ENCODE data around the gene RARG.
"Not testable (repeated sequence)": the region's sequence is repeated elsewhere in the genome, so short reads cannot be mapped to it uniquely, and the experiment has no call there.

RARG gene

GRCh38 chr12:53208435-53208834, 23.6 kb downstream of the RARG start:
- DNase-seq: no peak

DNA sequence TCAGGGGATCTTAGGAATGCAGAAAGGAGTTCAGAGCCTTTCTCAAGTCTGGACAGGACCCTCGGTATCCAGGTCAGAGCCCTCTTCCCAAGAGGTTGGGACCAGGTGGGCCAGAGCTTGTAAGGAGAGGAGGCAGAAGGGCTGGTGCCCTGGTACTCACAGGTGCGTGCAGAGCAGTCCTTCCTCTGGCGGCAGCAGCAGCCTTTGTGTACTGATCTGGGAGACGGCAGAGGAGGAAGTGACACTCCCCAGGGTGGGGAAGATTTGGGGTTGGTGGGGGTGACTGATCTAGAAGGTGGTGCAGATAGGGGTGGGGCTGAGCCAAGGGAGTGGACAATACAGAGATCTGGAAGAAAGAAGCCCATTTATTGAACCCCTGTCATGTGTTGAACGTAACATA, 25.0 kb downstream of the RARG start, which contains the start of gene ITGB7:
ITGB7 (minus strand) TSS at position 210 of the 400 bp plus-strand sequence. CDS start 6,808 bp downstream, outside the sequence.
- DNase-seq: peak; percentile 80

DNA sequence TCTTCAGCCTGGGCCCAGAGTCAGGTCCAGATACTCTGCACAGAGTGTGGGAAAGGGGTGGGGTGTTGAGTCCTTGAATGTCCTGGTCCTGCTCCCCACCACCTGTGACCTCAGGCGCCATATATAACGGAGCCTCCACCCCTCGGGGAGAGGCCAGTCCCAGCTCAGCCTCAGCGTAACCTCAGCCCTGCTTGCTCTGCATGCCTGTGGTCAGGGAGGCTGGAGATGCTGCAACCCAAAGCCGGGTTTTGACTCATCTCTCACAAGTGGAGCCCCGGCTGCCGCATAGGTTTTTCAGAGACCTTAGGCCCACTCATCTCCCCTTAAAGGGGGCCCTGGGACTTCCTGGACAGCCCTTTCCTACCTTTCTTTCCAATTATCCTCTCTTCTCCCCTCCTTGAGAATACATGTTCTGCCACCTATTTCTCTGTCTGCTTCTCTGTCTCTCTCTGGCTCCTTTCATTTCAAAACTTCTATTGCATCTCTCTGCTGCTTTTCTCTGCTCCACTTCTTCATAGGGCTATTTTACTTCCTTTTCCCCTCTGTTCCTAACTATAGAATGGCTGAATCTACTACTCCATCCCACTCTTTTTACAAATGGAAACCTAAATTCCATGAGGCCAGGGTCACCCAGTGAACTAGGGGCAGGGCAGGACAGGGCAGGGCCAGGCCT, 26.1 kb downstream of the RARG start:
- DNase-seq: peak; percentile 68

- no peak for DNase-seq
These were observed 27.7 kb downstream of the RARG start for GRCh38 chr12:53204351-53204750.

DNA sequence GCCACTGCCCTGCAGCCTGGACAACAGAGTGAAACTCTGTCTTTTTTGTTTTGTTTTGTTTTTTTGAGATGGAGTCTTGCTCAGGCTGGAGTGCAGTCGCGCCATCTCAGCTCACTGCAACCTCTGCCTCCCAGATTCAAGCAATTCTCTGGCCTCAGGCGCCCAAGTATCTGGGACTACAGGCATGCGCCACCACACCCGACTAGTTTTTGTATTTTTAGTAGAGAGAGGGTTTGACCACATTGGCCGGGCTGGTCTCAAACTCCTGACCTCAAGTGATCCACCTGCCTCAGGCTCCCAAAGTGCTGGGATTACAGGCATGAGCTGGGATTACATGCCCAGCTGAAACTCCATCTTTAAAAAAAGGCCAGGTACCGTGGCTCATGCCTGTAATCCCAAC, 29.7 kb downstream of the RARG start:
- not testable (repeated sequence) for DNase-seq

DNA sequence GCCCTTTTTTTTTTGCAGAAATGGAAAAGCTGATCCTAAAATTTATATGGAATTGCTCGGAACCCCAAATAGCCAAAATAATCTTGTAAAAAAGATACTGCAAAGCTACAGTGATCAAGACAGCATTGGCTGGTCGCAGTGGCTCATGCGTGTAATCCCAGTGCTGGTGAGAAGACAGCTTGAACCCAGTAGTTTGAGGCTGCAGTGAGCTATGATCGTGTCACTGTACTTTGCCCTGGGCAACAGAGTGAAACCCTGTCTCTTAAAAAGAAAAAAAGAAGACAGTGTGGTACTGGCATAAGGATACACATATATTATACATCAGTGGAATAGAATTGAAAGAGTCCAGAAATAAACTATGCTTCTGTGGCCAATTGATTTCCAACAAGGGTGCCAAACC, 30.4 kb downstream of the RARG start:
- no peak for DNase-seq

DNA sequence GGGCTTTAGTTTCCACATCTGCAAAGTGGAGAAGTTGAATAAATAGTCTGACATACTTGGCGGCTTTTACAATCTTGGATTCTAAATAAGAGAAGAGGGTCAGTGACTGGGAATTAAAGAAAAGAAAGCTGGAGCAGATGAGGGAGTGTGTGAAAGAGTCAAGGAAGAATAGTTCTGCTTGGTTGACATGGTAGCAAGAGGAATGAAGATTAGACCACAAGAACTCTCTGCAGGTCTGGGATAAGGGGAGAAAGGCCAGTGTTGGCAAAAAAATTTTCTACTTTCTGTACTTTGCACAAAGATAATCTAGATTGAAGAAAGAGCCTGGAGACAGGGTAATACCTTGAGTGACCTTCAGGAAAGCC, 30.9 kb downstream of the RARG start:
- no peak for DNase-seq

DNA sequence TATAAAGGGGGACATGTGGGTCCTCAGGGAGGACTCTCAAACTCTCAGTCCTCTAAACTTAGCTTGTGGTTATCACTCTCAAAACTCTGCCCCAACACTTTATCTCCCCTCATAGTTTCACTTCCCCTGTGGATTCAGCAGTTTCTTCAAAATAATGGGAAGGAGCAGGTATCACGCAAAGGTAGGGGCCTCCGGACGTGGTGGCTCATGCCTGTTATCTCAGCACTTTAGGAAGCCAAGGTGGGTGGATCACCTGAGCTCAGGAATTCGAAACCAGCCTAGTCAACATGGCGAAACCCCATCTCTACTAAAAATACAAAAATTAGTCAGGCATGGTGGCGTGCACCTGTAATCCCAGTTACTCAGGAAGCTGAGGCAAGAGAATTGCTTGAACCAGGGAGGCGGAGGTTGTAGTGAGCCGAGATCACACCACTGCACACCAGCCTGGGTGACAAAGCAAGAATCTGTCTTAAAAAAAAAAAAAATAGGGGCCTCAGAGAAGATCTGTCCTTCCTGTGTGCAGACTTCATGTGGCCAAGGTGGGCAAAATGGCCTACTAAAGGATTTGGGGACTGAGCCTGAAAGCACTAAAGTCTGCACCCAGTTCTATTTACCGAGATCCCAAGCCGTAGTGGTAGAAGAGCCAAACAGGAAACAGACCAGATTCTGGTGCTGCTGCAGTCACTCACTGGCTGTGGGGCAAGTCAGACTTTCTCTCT, 31.4 kb downstream of the RARG start:
- peak; percentile 27 for DNase-seq

- no peak for DNase-seq
These were observed 31.9 kb downstream of the RARG start for GRCh38 chr12:53200107-53200457.

GRCh38 chr12:53199700-53200099, 32.3 kb downstream of the RARG start:
- no peak for DNase-seq

GRCh38 chr12:53198486-53199110, 33.4 kb downstream of the RARG start:
- DNase-seq: peak; percentile 32

DNA sequence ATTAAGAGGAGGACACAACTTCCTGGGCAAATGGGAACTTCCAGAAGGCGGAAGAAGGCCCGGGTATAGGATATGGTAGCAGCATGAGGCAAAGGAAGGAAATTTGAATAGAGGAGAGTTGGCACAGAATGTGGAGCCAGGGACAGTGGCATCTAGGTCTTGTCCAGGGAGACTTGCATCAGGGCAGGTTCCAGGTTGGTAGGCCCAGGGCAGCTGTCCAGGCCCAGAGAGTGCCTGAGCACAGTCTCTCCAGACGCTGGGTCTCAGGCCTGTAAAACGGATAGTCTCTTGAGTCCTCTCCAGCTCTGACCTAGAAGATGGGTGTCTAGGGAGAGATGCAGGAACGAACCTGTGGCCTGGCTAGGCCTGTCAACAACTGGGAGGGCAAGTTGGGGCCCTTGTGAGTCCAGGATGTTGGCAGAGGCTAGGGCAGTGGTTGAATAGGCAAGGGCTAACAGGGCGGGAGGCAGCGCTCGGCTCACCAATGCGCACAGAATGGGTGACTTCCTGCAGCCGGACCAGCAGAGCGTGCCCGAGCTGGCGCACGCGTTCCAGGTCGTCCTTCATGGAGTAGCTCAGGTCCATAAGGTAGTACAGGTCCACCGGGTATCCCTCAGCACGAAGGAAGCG, 34.9 kb downstream of the RARG start:
- DNase-seq: no peak

- DNase-seq: no peak
These were observed 35.5 kb downstream of the RARG start for GRCh38 chr12:53196486-53196885.

- DNase-seq: no peak
These were observed 36.2 kb downstream of the RARG start for GRCh38 chr12:53195516-53196420.

DNA sequence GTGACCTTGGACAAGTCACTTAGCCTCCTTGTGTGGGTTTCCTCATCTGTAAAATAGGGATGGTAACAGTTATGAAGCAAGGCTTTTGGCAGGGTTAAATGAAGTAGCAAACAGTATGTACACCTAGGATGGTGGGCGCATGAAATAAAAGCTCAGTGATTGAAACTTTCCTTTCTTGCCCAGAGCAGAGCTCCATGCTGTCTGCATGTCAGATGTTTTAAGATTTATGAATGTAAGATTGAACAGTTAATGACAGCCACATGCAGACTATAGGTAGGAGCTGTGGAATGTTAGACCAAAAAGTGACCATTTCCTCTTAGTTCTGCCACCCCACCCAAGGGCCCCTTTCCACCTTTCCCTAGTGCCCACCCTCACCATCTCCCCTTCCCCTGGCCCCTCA, 37.0 kb downstream of the RARG start:
- no peak for DNase-seq

DNA sequence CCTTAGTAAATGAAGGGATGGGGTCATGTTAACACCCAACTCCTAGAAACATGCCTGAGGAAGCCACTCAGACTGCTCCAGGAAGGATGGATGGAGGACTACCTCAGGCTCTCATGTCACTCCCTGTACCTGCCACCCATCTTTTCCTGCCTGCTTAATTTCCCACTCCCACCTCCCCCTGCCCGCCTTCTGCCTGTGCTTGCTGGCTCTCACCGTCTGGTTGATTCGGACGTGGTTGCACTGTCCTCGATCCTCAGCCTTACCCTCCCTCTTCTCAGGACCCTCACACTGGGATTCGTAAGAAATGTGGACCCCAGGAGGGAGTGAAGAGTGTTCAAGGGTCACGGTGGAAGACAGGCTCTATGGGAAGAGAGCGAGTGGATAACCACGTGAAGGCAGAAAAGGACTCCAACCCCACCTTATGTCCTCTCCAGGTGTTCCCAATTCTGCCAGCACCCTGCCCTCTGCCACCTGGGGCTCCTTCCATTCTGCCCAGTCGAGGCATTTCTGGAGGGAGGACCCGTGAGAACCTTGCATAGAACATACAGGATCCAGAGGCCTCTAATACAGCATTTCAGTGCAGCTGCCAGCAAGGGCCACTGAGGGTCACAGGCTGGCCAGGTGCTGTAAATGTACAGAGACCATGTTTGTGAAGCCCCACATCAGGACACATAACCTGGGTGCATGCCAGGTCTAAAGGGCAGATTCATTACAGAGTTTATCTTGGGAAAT, 37.9 kb downstream of the RARG start:
- no peak for DNase-seq

GRCh38 chr12:53193040-53193439, 39.0 kb downstream of the RARG start:
- no peak for DNase-seq

- DNase-seq: no peak
These were observed 39.4 kb downstream of the RARG start for GRCh38 chr12:53192531-53193021.

- no peak for DNase-seq
These were observed 40.0 kb downstream of the RARG start for GRCh38 chr12:53191885-53192530.

GRCh38 chr12:53191096-53191884, 40.7 kb downstream of the RARG start:
- no peak for DNase-seq

All from CD4-positive, alpha-beta T cell treated with Interleukin-4 for 4 hours (primary cell).